PFSK-1 (cell line): ENCODE data around the gene TRAPPC6A.

Source experiments
- POLR2AphosphoS5 ChIP-seq: IDR thresholded peaks from 2 replicates; pipeline ENCODE4 v1.6.1; 2012; ENCODE audit warnings: low read depth, mild to moderate bottlenecking, control low read depth, low read length, moderate library complexity
- SIN3A ChIP-seq: IDR thresholded peaks from 2 replicates; pipeline ENCODE4 v1.6.1; 2012; ENCODE audit warnings: mild to moderate bottlenecking, low read length, moderate library complexity, borderline replicate concordance; ENCODE audit not compliant: insufficient read depth

DNA sequence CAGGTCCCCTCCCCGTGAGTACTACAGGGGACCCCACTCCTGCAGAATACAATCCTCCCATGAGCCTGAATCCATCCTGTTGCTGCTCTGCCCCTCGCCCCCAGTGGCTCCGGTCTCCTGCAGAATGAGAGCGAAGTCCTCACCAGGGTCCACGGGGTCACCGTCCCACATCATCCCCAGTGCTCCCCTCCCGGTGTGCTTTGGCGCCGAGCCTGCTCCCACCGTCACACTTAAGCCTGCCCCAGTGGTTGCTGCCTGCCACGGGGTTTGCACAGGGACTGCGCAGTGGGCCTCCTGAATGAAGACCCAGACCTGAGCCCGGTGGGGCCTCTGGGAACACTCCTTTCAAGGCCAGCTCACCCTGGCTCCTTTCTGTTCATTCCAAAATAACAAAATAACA lies 47.8 kb downstream of the TRAPPC6A start:
- TF ChIP-seq POLR2AphosphoS5 (no peak), SIN3A (no peak)
